T-helper 17 cell (primary cell): ENCODE results near the gene PLD1. TPM values are rescaled to one million over a fixed set of nuclear protein-coding genes. Genes with fewer than 3 reads are reported as not detected.

Experiments used
- ATAC-seq: fragments of 150-1000 bp; cut with Tn5 transposase; 2 replicates; pipeline ENCODE4 v1.10.0; 2021; ENCODE audit warnings: mild to moderate bottlenecking, moderate library complexity
- DNase-seq, 3 donors: peaks; one replicate each; pipeline versions ENCODE4 v3.0.0 to v3.0.0-alpha.2; 2020 to 2021
- H3K9me3 ChIP-seq: one replicate; pipeline ENCODE4 v1.7.0; 2013; ENCODE audit warnings: low read length, mild to moderate bottlenecking; ENCODE audit not compliant: control insufficient read depth, poor library complexity, severe bottlenecking
- H3K27ac Mint-ChIP-seq: one replicate; pipeline ENCODE4 v1.8.0; 2022; ENCODE audit warnings: mild to moderate bottlenecking, moderate library complexity, mixed read lengths
- H3K27me3 Mint-ChIP-seq: one replicate; pipeline ENCODE4 v1.8.0; 2022; ENCODE audit warnings: mixed read lengths
- H3K36me3 Mint-ChIP-seq: one replicate; pipeline ENCODE4 v1.8.0; 2022; ENCODE audit warnings: low read depth, mixed read lengths
- H3K4me1 Mint-ChIP-seq: one replicate; pipeline ENCODE4 v1.8.0; 2022; ENCODE audit warnings: mild to moderate bottlenecking, mixed read lengths
- H3K4me3 Mint-ChIP-seq: one replicate; pipeline ENCODE4 v1.8.0; 2022; ENCODE audit warnings: mild to moderate bottlenecking, moderate library complexity, mixed read lengths
- total RNA-seq, 4 donors: library from RNA in 2 of 4; stranded (reverse) in 2 of 4; gene quantifications; one replicate each; pipeline ENCODE4 v1.2.3 and lab custom pipeline; 2022 to 2026

PLD1 gene
- total RNA-seq, 2 donors from 2014 or later, result 6.2 to 9.4 TPM

DNA sequence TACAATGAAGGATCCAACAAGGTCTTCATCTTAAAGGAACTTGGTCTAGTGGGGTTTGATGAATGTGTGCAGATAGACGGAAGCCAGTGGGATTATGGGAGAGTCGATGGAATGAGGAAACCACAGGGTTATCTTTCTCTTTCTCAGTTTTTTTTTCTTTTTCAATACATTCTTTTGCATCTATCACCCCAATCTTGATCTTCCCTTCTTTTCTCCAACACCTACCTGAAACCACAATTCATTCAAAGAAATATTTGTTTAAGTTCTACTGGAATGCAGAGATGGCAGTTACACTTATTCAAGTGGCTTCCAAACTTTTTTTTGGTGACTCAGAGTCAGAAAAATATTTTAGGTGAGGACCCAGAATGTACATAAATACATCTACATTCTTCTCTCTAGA lies 34.6 kb upstream of the PLD1 start:
- Mint-ChIP-seq H3K36me3 (peaks cover 2% of the 10 kb centered on the region), H3K4me1 (peaks cover 5% of the 10 kb centered on the region), H3K27ac (no peak overlapping the region), H3K27me3 (peaks cover 22% of the 10 kb centered on the region), H3K4me3 (no peak overlapping the region)
- ATAC-seq (no peak), DNase-seq (no peak)
- H3K9me3 ChIP-seq, result no peaks in the 10 kb centered on the region

DNA sequence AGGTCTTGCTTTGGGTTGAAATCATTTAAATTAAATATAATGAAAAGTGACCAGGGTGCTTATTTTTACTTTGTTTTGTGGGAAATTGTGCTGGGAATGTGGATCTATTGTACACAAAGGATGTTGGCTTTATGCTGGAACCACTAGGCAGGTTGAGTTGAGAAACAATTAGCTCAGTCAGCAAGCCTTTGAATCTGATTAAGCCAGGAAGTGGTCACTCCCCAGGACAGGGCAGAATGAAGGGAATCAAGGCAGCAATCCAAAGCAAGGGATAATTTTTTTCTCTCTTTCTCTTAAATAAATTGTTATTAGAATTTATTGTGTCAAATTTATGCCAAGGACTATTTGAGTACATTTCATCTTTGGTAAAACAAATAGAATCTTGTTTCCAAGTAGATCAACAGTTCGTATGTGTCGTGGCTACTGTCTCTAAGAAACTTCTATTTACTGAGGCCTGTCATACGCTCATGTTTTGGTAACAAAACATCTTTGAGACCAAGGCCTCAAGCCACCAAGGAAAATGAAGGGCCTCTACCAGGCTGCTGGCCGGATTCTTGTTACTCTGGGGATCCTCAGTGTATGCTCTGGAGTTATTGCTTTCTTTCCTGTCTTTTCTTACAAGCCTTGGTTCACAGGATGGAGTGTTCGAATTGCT lies 32.7 kb upstream of the PLD1 start, which contains the start of gene TMEM212:
Gene TMEM212, plus strand, starts transcription at position 486 of the 655 bp plus-strand sequence. Its CDS starts 35 bp downstream, at position 521.
- Mint-ChIP-seq H3K4me3 (no peak within 1 kb of the TSS), H3K4me1 (peaks cover 9% of the 10 kb centered on the region), H3K27me3 (peaks cover 23% of the 10 kb centered on the region), H3K27ac (no peak within 1 kb of the TSS), H3K36me3 (no peaks in the 10 kb centered on the region)
- DNase-seq (no peak), ATAC-seq (no peak)
- no peaks in the 10 kb centered on the region for H3K9me3 ChIP-seq

DNA sequence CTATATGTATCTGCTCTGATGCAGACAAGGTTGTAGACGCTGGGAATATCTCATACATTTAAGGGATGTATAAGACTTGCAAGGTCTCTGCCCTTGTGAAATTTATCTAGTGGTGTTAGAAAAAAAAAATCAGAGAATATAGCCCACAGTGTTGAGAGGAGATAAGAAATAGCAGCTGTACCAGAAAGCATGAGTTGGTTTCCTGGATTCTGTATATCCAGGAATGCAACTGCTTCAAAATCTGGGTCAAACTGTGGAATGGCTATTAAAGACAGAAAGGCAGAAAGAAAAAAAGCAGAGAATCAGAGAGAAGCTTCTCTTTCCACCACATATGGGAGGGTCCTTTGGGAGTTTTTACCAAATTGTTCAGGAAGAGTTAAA lies 31.3 kb upstream of the PLD1 start:
- ATAC-seq, result no peak
- no peak for DNase-seq
- H3K27ac Mint-ChIP-seq, result no peak overlapping the region
- no peaks in the 10 kb centered on the region for H3K36me3 Mint-ChIP-seq
- peaks cover 7% of the 10 kb centered on the region for H3K4me1 Mint-ChIP-seq
- H3K9me3 ChIP-seq, result no peaks in the 10 kb centered on the region
- H3K4me3 Mint-ChIP-seq, result no peak overlapping the region
- peaks cover 26% of the 10 kb centered on the region for H3K27me3 Mint-ChIP-seq

DNA sequence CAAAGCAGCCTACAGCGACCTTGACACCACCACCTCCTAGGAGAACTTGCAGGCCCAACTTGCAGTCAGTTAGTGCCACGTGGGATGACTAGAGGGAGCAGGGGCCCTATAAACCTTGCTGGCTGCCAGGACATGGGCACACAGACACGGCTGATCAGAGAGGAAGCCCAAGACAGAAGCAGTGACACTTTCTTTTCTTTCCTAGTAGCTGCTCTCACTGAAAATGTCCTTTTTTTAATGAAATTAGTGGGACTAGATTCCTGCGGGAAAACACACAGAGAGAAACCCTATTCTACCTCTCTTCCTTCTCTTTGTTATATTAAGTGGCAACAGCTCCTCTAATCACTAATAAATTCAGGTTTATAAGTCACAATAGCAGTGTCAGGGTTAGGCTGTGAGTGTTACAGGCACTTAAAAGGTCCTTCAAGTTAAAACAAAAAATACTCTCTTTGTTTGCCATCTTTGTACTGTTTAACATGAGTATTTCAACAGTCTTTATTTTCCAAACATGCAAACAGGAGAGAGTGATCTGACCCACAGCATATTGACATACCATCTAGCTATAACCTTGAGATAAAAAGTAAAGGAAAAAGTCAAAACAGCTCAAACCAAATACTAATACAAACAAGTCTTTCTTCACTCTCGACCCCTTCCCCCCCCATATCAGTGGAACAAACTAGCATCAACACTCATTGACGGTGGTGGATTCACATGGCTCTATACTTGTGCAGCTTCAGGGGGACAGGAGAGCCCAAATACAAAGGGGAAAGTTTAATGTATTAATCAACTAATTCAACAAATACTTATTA lies 30.7 kb upstream of the PLD1 start:
- no peak for ATAC-seq
- H3K9me3 ChIP-seq, result no peaks in the 10 kb centered on the region
- Mint-ChIP-seq H3K4me1 (peaks cover 7% of the 10 kb centered on the region), H3K27ac (no peak overlapping the region), H3K27me3 (peaks cover 26% of the 10 kb centered on the region), H3K36me3 (no peaks in the 10 kb centered on the region), H3K4me3 (no peak overlapping the region)
- no peak for DNase-seq

DNA sequence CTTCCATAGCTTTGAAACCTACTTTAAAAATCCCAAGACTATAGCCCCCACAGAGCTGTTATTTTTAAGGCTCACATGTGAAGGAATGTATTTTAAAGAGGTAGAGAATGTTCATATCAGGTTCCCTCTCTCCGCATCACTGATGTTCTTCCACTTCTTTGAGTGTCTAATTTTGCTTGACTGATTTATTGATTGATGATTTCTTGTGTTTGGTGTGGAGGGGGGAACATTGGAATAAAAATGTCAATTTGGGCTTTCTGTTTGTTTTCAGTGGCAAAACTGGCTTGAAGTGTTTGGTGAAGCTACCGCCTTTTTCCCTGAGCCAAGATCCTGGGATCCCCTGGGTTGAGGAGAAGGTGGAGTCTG lies 30.1 kb upstream of the PLD1 start:
- H3K4me1 Mint-ChIP-seq, result peaks cover 7% of the 10 kb centered on the region
- DNase-seq, result no peak
- no peaks in the 10 kb centered on the region for H3K9me3 ChIP-seq
- H3K27ac Mint-ChIP-seq, result no peak overlapping the region
- ATAC-seq, result no peak
- no peak overlapping the region for H3K4me3 Mint-ChIP-seq
- H3K36me3 Mint-ChIP-seq, result no peaks in the 10 kb centered on the region
- H3K27me3 Mint-ChIP-seq, result peaks cover 26% of the 10 kb centered on the region

DNA sequence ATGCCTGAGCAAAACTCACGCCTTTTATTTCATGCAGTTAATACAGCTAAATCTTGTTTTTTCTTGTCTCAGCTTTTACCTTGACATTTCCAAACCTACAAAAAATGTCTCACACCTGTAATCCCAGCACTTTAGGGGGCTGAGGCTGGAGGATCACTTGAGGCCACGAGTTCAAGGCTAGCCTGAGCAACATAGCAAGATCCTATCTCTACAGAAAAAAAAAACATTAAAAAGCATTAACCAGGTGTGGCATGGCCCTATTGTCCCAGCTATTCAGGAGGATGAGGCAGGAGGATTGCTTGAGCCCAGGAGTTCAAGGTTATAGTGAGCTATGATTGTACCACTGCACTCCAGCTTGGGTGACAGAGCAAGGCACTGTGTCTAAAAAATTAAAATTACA lies 29.0 kb upstream of the PLD1 start:
- H3K9me3 ChIP-seq, result no peaks in the 10 kb centered on the region
- no peaks in the 10 kb centered on the region for H3K36me3 Mint-ChIP-seq
- H3K27ac Mint-ChIP-seq, result no peak overlapping the region
- H3K27me3 Mint-ChIP-seq, result peaks cover 26% of the 10 kb centered on the region
- ATAC-seq (no peak), DNase-seq (no peak)
- no peak overlapping the region for H3K4me3 Mint-ChIP-seq
- H3K4me1 Mint-ChIP-seq, result peaks cover 7% of the 10 kb centered on the region

DNA sequence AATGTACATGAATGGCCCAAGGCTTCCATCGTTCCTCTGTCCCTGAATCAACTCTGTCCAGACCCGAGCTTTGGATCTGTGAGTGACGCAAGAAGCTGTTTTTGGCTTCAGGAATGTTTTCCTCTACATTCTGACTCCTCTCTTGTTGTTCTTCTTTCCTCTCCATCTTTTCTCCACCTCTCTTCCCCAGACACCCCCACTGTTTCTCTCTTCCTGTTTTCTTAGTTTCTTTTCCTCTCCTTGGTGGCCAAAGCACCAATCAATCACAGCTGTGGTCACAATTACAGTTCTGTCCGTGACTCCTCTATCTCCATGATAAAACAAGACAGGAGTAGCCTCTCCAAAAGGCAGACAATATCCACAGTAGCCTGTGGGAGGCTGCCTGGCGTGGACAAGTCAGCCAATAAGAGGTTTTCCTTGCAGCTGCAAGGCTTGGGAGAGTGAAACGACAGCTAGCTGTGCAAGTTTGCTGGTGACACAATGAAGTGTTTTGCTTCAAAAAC lies 28.0 kb upstream of the PLD1 start:
- H3K9me3 ChIP-seq, result no peaks in the 10 kb centered on the region
- no peaks in the 10 kb centered on the region for H3K36me3 Mint-ChIP-seq
- H3K27me3 Mint-ChIP-seq, result peaks cover 26% of the 10 kb centered on the region
- H3K4me1 Mint-ChIP-seq, result peaks cover 7% of the 10 kb centered on the region
- ATAC-seq, result no peak
- no peak for DNase-seq
- no peak overlapping the region for H3K27ac Mint-ChIP-seq
- no peak overlapping the region for H3K4me3 Mint-ChIP-seq

DNA sequence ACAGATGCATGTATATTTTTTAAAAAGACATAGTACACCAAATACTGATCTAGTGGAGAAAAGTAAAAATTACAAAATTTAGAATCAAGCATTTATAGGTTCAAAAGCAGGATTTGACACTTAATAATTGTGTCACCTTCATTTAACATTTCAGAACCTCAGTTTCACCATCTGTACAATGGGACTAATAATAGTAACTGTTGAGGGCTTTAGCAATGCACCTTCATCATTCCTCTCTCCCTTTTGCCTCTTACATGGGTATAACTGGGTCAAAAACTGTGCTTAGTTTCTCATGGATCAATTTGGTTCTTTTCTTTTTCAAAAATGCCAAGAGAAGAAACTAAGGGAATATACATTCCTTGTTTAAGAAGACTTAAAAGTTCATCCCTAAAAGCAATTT lies 27.4 kb upstream of the PLD1 start:
- H3K36me3 Mint-ChIP-seq, result no peaks in the 10 kb centered on the region
- no peak for DNase-seq
- no peak overlapping the region for H3K27ac Mint-ChIP-seq
- H3K27me3 Mint-ChIP-seq, result peaks cover 26% of the 10 kb centered on the region
- ATAC-seq, result no peak
- no peaks in the 10 kb centered on the region for H3K9me3 ChIP-seq
- no peak overlapping the region for H3K4me3 Mint-ChIP-seq
- peaks cover 7% of the 10 kb centered on the region for H3K4me1 Mint-ChIP-seq

DNA sequence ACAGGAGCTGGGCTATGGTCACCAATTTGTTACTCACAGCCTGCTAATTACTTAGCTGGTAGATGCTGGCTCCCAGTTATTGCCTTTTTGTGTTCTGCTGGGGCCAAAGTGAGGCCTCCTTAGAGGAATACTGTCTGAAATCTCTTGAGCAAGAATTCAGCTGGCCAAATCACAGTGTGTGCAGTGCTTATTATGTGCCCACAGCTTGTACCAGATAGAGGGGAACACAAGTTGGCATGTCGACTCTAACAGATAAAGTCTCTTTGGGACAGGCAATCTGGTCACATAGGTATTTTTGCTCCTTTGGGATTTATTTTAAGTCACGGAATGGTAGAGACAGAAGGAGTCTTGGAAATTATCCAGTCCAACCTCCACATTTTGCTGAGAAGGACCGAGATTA lies 26.6 kb upstream of the PLD1 start:
- Mint-ChIP-seq H3K36me3 (no peaks in the 10 kb centered on the region), H3K27me3 (peaks cover 30% of the 10 kb centered on the region), H3K4me1 (peaks cover 7% of the 10 kb centered on the region), H3K4me3 (no peak overlapping the region), H3K27ac (no peak overlapping the region)
- DNase-seq (no peak), ATAC-seq (no peak)
- H3K9me3 ChIP-seq, result no peaks in the 10 kb centered on the region

DNA sequence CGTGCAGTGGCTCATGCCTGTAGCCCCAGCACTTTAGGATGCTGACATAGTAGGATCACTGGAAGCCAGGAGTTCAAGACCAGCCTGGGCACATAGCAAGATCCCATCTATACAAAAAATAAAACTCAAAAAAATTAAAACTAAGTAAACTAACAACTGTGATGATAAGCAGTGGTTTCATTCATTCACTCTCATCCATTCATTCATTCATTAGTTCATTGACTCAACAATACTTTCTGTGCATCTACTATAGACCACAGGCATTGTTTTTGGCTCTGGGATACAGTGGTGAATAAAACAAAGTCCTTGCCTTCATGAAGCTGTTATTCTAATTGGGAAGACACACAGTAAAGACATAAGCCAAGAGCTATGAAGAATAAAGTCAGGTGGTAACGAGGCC lies 25.3 kb upstream of the PLD1 start:
- H3K9me3 ChIP-seq, result no peaks in the 10 kb centered on the region
- Mint-ChIP-seq H3K36me3 (no peaks in the 10 kb centered on the region), H3K27me3 (peaks cover 20% of the 10 kb centered on the region), H3K27ac (no peak overlapping the region), H3K4me1 (peaks cover 5% of the 10 kb centered on the region), H3K4me3 (no peak overlapping the region)
- ATAC-seq (no peak), DNase-seq (no peak)

DNA sequence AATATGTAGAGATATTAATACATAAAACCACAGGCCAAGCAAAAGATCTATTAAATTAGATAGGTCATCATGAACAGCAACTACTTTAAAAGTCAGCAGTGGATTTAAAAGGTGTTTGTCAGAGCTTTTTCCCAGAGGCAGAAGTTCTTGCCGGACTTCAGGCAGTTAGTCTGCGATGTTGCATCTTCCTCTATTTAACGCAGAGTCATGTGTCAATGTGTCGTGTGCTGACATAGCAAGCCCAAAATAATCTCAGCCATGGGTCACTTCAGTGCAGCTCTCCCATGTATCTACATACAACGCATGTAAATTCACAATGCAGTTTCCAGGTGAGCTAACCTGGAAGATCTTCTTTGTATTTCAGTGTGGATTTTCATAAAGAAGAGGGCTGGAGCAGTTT lies 24.8 kb upstream of the PLD1 start:
- Mint-ChIP-seq H3K4me1 (peaks cover 5% of the 10 kb centered on the region), H3K27ac (no peak overlapping the region), H3K4me3 (no peak overlapping the region), H3K36me3 (no peaks in the 10 kb centered on the region), H3K27me3 (peaks cover 15% of the 10 kb centered on the region)
- ATAC-seq, result no peak
- H3K9me3 ChIP-seq, result no peaks in the 10 kb centered on the region
- no peak for DNase-seq

DNA sequence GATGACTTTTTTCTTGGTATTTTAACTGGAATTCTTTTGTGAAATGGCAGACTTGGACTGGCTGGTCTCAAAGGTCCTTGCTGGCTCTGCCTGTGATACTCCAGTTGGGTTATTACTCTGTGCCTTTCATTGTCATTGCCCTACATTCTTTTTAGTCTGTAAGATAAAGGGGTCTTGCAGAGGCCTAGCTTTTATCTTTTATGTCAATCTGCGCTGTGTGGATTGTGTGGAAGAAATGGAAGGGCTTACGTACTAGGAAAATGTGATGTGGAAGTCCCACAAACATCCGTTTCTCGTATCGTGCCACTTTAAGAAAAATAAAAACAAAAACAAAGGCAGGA lies 24.1 kb upstream of the PLD1 start:
- H3K36me3 Mint-ChIP-seq, result no peaks in the 10 kb centered on the region
- peaks cover 15% of the 10 kb centered on the region for H3K27me3 Mint-ChIP-seq
- H3K9me3 ChIP-seq, result no peaks in the 10 kb centered on the region
- no peak overlapping the region for H3K27ac Mint-ChIP-seq
- DNase-seq (no peak), ATAC-seq (no peak)
- no peak overlapping the region for H3K4me3 Mint-ChIP-seq
- peaks cover 8% of the 10 kb centered on the region for H3K4me1 Mint-ChIP-seq

DNA sequence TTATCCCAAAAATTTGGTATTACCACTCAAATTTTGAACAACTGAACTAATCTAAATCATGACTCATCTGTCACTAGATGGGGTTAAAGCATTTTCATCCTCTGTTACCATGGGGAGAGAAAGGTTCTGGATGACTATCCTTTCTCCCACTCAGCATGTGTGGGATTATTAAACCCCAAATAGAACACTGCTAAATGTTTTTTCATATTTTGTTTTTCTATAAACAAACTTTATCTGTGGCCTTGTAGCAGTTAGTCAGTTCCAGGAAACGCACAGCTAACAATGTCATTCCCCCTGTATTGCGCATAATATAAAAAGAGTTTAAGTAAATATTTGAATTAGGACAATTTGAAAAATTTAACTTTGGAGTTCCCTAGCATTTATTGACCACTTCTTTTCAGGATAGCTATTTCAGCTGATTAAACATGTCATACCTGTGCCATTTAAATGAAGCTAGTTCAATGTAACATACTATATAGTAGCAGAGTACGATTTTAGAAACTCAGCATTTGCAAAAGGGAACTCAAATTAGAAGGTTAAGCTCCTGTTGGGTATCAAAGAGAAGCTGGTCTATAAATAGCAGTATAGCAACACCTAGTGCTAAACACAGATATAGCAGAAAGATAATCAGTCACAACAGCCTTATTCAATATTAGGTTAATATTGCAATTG lies 23.6 kb upstream of the PLD1 start:
- no peak overlapping the region for H3K4me3 Mint-ChIP-seq
- no peak overlapping the region for H3K27ac Mint-ChIP-seq
- H3K27me3 Mint-ChIP-seq, result peaks cover 15% of the 10 kb centered on the region
- ATAC-seq (peak; percentile 64), DNase-seq (no peak)
- no peaks in the 10 kb centered on the region for H3K36me3 Mint-ChIP-seq
- H3K9me3 ChIP-seq, result no peaks in the 10 kb centered on the region
- H3K4me1 Mint-ChIP-seq, result peaks cover 11% of the 10 kb centered on the region
